Heart right ventricle (tissue), 16 donors: ENCODE results near the gene RTKN2. TPM values are rescaled to one million over a fixed set of nuclear protein-coding genes. Genes with fewer than 3 reads are reported as not detected.

ENCODE experiments used
- ATAC-seq, 8 donors: fragments of 200-7000 bp; cut with Tn5 transposase; one replicate each; pipeline ENCODE4 v1.9.1; 2020; ENCODE audit warnings: mild to moderate bottlenecking in 8 of 8, moderate library complexity in 8 of 8, moderate number of reproducible peaks in 1 of 8
- DNase-seq, 2 donors: peaks; one replicate each; pipeline ENCODE4 v3.0.0-alpha.2; 2020
- H3K27ac ChIP-seq, 10 donors: fragments of 200-600 bp; sonication (generic) in 2 of 10; one replicate each; pipeline versions ENCODE4 v1.5.0 to v1.8.0; 2020 to 2022; ENCODE audit warnings: mild to moderate bottlenecking in 3 of 10
- H3K27me3 ChIP-seq, 7 donors: fragments of 200-600 bp; one replicate each; pipeline ENCODE4 v1.8.0; 2021 to 2022; ENCODE audit warnings: mild to moderate bottlenecking in 2 of 7
- H3K36me3 ChIP-seq, 9 donors: fragments of 200-600 bp; sonication (generic) in 1 of 9; one replicate each; pipeline versions ENCODE4 v1.5.0 to v1.8.0; 2020 to 2022; ENCODE audit warnings: mild to moderate bottlenecking in 2 of 9
- H3K4me1 ChIP-seq, 9 donors: fragments of 200-600 bp; sonication (generic) in 1 of 9; one replicate each; pipeline versions ENCODE4 v1.5.0 to v1.8.0; 2020 to 2022; ENCODE audit warnings: mild to moderate bottlenecking in 4 of 9
- H3K4me3 ChIP-seq, 10 donors: fragments of 200-600 bp; sonication (generic) in 2 of 10; one replicate each; pipeline versions ENCODE4 v1.5.0 to v1.8.0; 2020 to 2022; ENCODE audit warnings: mild to moderate bottlenecking in 7 of 10, moderate library complexity in 2 of 10
- H3K9me3 ChIP-seq, 11 donors: fragments of 200-600 bp in 10 of 11; sonication (generic) in 2 of 11; one replicate each; pipeline versions ENCODE4 v1.5.0 to v1.8.0; 2013 to 2022; ENCODE audit warnings: mild to moderate bottlenecking in 2 of 11, control low read depth in 1 of 11, moderate library complexity in 1 of 11
- WGBS, 2 donors: extraction: QIAGEN DNeasy Blood & Tissue Kit; methylation state at CpG; one replicate each; pipeline ENCODE4 v1.1.7; 2013; ENCODE audit warnings: inconsistent platforms in 1 of 2; 5-methylcytosine and 5-hydroxymethylcytosine counted together
- intact Hi-C, 10 donors: fragments of 100-400 bp; cut with DNase I; formaldehyde crosslinking; loops; one replicate each; pipeline versions ENCODE4 v1.11.1 to v1.14.2; 2022
- polyA plus RNA-seq, 2 donors: library from polyadenylated mRNA; stranded (reverse); fragments of 200-250 nt; gene quantifications; one replicate each; pipeline ENCODE4 v1.2.3, GENCODE V29; 2013
- total RNA-seq, 10 donors: library from RNA; stranded (reverse); fragmentation: NEBNext Ultra II Directional in 3 of 10; extraction: Animal tissue kit (Norgen Biotek cat#: 25700) in 3 of 10; gene quantifications; one replicate each; pipeline versions ENCODE4 v1.2.1 to v1.2.4, GENCODE V29; 2021 to 2023
- TF ChIP-seq, protein P1 (sequence below), 9 donors: fragments of 200-600 bp; sonication (generic) in 2 of 9; IDR thresholded peaks; one replicate each; pipeline versions ENCODE4 v1.5.0 to v1.8.0; 2021 to 2022; ENCODE audit warnings: antibody characterized with exemption in 9 of 9, mild to moderate bottlenecking in 5 of 9, moderate library complexity in 1 of 9
- donor health status: Arrhythmogenic right ventricular cardiomyopathy.
- donor health status: ischemic (EF 13 %, LVEDD 7.1; RV severe dilation, severe dysfunction).
- donor health status: healthy with polysubstance abuse.
- donor health status: DM: no; HTN: yes; CAD: no.
- donor health status: DM: no; HTN: no; CAD: no.
- donor health status: ischemic (EF 25% LVEDD 6.9; RV normal size, moderate dysfunction).
- donor health status: ischemic (EF 25% LVEDD 5.7; RV mildly dilated, moderate dysfunction).
- donor health status: healthy.
- donor health status: DM: yes; HTN: yes; CAD: no.
- donor health status: Ischemic cardiomyopathy.
- donor health status: ischemic (EF 35%, LVEDD 5.7; RV mildly dilated, moderate dysfunction).
- donor health status: nonischemic (EF 11% LVEDD 7.7; RV severe dilation, severe dysfunction).
- donor health status: DM: yes; HTN: yes; CAD: no.
- donor health status: PGD.
- donor health status: ischemic (EF 29% LVEDD 5.4; RV normal size, mild dysfunction).
- donor health status: nonischemic (EF 23%, LVEDD 6.1; RV moderate dilation, normal function).

Gene RTKN2
- total and polyA plus RNA-seq, 12 donors = 0.01 to 0.30 (median 0.14) TPM; not detected in 4

- no peak overlapping the region for H3K4me3 ChIP-seq
- H3K9me3 ChIP-seq = peaks cover 0 to 12% (median 0%) of the 10 kb centered on the region in 11 donors
- H3K27ac ChIP-seq = no peak overlapping the region
- DNase-seq (no peak), ATAC-seq (no peak)
- no peaks in the 10 kb centered on the region for H3K36me3 ChIP-seq
- TF ChIP-seq, protein P1, sequence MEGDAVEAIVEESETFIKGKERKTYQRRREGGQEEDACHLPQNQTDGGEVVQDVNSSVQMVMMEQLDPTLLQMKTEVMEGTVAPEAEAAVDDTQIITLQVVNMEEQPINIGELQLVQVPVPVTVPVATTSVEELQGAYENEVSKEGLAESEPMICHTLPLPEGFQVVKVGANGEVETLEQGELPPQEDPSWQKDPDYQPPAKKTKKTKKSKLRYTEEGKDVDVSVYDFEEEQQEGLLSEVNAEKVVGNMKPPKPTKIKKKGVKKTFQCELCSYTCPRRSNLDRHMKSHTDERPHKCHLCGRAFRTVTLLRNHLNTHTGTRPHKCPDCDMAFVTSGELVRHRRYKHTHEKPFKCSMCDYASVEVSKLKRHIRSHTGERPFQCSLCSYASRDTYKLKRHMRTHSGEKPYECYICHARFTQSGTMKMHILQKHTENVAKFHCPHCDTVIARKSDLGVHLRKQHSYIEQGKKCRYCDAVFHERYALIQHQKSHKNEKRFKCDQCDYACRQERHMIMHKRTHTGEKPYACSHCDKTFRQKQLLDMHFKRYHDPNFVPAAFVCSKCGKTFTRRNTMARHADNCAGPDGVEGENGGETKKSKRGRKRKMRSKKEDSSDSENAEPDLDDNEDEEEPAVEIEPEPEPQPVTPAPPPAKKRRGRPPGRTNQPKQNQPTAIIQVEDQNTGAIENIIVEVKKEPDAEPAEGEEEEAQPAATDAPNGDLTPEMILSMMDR (IDR thresholded peaks at IDR 0.05) = no peak
- H3K4me1 ChIP-seq = peaks cover 0 to under 1% (median 0%) of the 10 kb centered on the region in 9 donors
- intact Hi-C loops = no loop called here
- no peaks in the 10 kb centered on the region for H3K27me3 ChIP-seq
- WGBS, 2 donors = 96 to 99% methylated on average over 4 of the region's 4 CpGs
Measured at GRCh38 chr10:62180677-62181076, 88.0 kb downstream of the RTKN2 start.

DNA sequence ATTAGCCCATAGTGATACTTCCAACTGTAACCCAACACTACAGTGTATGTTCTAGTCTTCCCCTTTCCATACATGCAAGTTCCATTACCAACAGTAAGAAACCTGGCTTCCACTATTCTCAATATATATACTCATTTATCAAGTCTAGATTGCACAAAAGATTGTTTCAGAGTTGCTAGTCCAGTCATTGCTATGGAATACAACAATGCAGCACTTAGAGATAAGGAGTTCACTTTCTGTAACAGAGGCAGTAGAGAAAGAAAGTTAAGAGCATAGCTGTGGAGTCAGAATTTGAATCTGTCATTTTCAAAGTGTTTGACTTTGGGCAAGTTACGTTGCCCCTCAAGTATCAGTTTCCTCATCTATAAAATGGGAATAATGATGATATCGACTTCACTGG, 90.1 kb downstream of the RTKN2 start:
- no peaks in the 10 kb centered on the region for H3K36me3 ChIP-seq
- ATAC-seq (no peak), DNase-seq (no peak)
- intact Hi-C loops = no loop called here
- H3K4me1 ChIP-seq = peaks cover 0 to 11% (median 0%) of the 10 kb centered on the region in 9 donors
- TF ChIP-seq, protein P1 (IDR thresholded peaks at IDR 0.05) = no peak
- H3K27me3 ChIP-seq = no peaks in the 10 kb centered on the region
- H3K27ac ChIP-seq = no peak overlapping the region
- H3K9me3 ChIP-seq = peaks cover 0 to 12% (median 0%) of the 10 kb centered on the region in 11 donors
- no peak overlapping the region for H3K4me3 ChIP-seq
- WGBS, 2 donors = 97 to 99% methylated on average over 2 of the region's 2 CpGs

GRCh38 chr10:62177111-62177510, 91.5 kb downstream of the RTKN2 start:
- intact Hi-C loops = no loop called here
- H3K36me3 ChIP-seq = no peaks in the 10 kb centered on the region
- ATAC-seq = no peak
- no peak overlapping the region for H3K4me3 ChIP-seq
- H3K27ac ChIP-seq = no peak overlapping the region
- WGBS, 2 donors = 87 to 94% methylated on average over 3 of the region's 3 CpGs
- H3K4me1 ChIP-seq = peaks cover 0 to 11% (median 0%) of the 10 kb centered on the region in 9 donors
- TF ChIP-seq, protein P1 (IDR thresholded peaks at IDR 0.05) = no peak
- no peak for DNase-seq
- peaks cover 0 to 24% (median 8%) of the 10 kb centered on the region in 11 donors for H3K9me3 ChIP-seq
- H3K27me3 ChIP-seq = no peaks in the 10 kb centered on the region

- no peak for ATAC-seq
- Histone ChIP-seq H3K4me3 (no peak overlapping the region), H3K9me3 (peaks cover 0 to 28% (median 8%) of the 10 kb centered on the region in 11 donors), H3K27ac (no peak overlapping the region), H3K27me3 (no peaks in the 10 kb centered on the region), H3K36me3 (no peaks in the 10 kb centered on the region), H3K4me1 (peaks cover 0 to 11% (median 0%) of the 10 kb centered on the region in 9 donors)
- DNase-seq = no peak
- intact Hi-C loops = no loop called here
- TF ChIP-seq, protein P1 (IDR thresholded peaks at IDR 0.05) = no peak
- whole genome bisulfite sequencing, 2 donors = 83 to 88% methylated on average over 2 of the region's 2 CpGs
Measured at GRCh38 chr10:62175251-62175650, 93.4 kb downstream of the RTKN2 start.
